ENCODE results near the gene SMPD2. TPM values are rescaled to one million over a fixed set of nuclear protein-coding genes. Genes with fewer than 3 reads are reported as not detected.

Gene SMPD2
- total RNA-seq, 1 donor from 2014 or later = 9.1 TPM

DNA sequence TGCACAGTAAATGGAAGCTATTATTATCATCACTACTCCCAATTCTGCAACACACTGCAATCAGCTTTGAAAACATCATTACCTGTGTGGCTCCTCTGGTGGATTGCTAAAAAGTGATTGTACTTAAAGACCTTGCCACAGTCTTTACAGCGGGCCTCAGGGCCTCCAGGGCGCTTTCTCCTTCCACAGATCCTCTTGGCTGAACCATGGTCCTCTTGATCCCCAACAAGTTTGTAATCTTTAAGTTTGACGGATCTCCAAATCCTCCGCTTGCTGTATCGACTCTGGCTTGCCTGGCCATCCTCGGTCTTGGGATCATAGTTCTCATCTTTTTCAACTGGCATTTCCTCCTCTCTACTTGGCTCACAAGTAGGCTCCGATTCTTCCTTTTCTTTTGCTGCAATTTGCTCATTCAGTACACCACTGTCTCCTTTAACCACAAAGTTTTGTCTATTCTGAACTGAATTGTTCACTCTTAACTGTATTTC, 40.5 kb downstream of the SMPD2 start:
- DNase-seq (ENCODE audit: low read depth) = no peak
- no peak overlapping the region for H3K4me3 ChIP-seq (ENCODE audit: low read depth, low read length)
- TF ChIP-seq, protein P1, sequence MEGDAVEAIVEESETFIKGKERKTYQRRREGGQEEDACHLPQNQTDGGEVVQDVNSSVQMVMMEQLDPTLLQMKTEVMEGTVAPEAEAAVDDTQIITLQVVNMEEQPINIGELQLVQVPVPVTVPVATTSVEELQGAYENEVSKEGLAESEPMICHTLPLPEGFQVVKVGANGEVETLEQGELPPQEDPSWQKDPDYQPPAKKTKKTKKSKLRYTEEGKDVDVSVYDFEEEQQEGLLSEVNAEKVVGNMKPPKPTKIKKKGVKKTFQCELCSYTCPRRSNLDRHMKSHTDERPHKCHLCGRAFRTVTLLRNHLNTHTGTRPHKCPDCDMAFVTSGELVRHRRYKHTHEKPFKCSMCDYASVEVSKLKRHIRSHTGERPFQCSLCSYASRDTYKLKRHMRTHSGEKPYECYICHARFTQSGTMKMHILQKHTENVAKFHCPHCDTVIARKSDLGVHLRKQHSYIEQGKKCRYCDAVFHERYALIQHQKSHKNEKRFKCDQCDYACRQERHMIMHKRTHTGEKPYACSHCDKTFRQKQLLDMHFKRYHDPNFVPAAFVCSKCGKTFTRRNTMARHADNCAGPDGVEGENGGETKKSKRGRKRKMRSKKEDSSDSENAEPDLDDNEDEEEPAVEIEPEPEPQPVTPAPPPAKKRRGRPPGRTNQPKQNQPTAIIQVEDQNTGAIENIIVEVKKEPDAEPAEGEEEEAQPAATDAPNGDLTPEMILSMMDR (conservative IDR thresholded peaks at IDR 0.05; ENCODE audit: low read depth, low read length) = no peak

- DNase-seq (ENCODE audit: low read depth) = no peak
- peak within 1 kb of the TSS; percentile 88 for H3K4me3 ChIP-seq (ENCODE audit: low read depth, low read length)
- TF ChIP-seq, protein P1 (conservative IDR thresholded peaks at IDR 0.05; ENCODE audit: low read depth, low read length) = no peak
These were observed 42.6 kb downstream of the SMPD2 start, which contains the start of gene ZBTB24 for GRCh38 chr6:109482905-109483734. Gene ZBTB24, minus strand, starts transcription at chr6:109483219. Its CDS starts 1,193 bp downstream, at chr6:109482026.

DNA sequence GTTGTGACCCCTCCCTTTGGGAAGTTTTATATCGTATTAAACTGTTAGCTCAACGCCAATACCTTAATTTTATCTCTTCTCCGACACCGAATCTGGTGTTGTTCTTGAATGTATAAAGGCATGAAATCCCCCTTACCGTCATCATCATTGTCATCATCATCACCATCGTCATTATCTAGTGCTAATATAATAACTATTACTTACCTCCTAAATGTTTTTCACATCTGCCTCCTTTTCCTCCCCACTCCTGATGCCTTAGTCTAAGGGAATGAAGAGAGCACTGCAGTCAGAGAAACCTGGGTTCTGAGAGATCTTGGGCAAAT, 43.2 kb downstream of the SMPD2 start:
- TF ChIP-seq, protein P1 (conservative IDR thresholded peaks at IDR 0.05; ENCODE audit: low read depth, low read length) = no peak
- no peak for DNase-seq (ENCODE audit: low read depth)

DNA sequence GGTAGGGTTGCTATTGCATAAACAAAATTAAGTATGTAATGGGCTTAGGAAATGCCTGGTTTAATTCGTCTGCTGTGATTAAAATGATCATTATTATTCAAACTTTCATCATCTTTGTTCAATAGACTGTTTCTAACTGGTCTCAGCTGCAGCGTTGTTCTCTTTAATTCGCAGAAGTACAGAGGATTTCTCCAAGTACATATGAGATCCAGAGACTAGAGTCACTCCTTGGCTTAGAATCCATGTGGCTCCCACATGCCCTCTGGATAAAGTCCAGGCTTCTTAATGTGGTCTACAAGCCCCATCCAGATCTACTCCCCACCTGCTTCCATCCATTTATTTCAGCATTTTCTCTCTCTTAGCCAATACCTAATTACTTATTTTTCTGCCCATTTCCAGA, 43.6 kb downstream of the SMPD2 start:
- TF ChIP-seq, protein P1 (conservative IDR thresholded peaks at IDR 0.05; ENCODE audit: low read depth, low read length) = no peak
- no peak overlapping the region for H3K4me3 ChIP-seq (ENCODE audit: low read depth, low read length)
- DNase-seq (ENCODE audit: low read depth) = no peak

More for the DNA sequence above, 43.2 kb downstream of the SMPD2 start:
- peak overlapping the region; percentile 54 for H3K4me3 ChIP-seq (ENCODE audit: low read depth, low read length)

DNA sequence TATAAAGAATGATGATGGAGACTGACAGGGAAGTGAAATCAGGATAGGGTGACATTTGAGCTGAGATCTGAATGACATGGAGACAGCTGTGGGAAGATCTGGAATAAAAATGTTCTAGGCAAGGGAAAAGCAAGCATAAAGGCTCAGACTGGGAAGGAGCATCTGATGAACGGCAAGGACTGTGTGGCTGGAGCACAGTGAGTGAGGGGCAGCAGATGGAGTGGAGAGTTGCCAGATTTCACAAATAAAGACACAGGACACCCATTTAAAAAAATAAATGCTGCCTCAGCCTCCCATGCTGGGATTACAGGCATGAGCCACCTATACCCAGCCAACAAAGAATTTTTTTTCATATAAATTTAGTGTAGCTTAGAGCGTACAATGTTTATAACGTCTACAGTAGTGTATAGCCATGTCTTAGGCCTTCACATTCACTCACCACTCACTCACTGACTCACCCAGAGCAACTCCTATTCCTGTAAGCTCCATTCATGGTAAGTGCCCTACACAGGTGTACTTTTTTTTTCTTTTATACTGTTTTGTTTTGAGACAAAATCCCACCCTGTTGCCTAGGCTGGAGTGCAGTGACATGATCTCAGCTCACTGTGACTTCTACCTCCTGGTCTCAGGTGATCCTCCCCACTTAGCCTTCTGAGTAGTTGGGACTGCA, 44.9 kb downstream of the SMPD2 start:
- H3K4me3 ChIP-seq (ENCODE audit: low read depth, low read length) = no peak overlapping the region
- TF ChIP-seq, protein P1 (conservative IDR thresholded peaks at IDR 0.05; ENCODE audit: low read depth, low read length) = no peak
- DNase-seq (ENCODE audit: low read depth) = no peak

GRCh38 chr6:109486068-109486467, 45.5 kb downstream of the SMPD2 start:
- no peak for DNase-seq (ENCODE audit: low read depth)
- TF ChIP-seq, protein P1 (conservative IDR thresholded peaks at IDR 0.05; ENCODE audit: low read depth, low read length) = no peak
- no peak overlapping the region for H3K4me3 ChIP-seq (ENCODE audit: low read depth, low read length)
